Sciatic nerve (tissue), 2 donors: Measurements from ENCODE around the gene WNT8B. TPM values are rescaled to one million over a fixed set of nuclear protein-coding genes. Genes with fewer than 3 reads are reported as not detected.

Experiments
- ATAC-seq: fragments of 200-7000 bp; cut with Tn5 transposase; one replicate; pipeline ENCODE4 v1.9.1; 2020; ENCODE audit warnings: mild to moderate bottlenecking, moderate library complexity
- DNase-seq: peaks from one replicate; pipeline ENCODE4 v3.0.0-alpha.2; 2020; ENCODE audit warnings: low spot score
- intact Hi-C: fragments of 100-400 bp; cut with DNase I; formaldehyde crosslinking; loops from one replicate; pipeline ENCODE4 v1.14.2; 2022
- total RNA-seq: library from RNA; stranded (reverse); fragmentation: NEBNext Ultra II Directional; extraction: Animal tissue kit (Norgen Biotek cat#: 25700); gene quantifications from one replicate; pipeline ENCODE4 v1.2.1, GENCODE V29; 2021
- donor health status: DM: no; HTN: no; CAD: no.
- donor health status: DM: no; HTN: no; CAD: no.

Gene WNT8B
- total RNA-seq, 1 donor from 2014 or later: not detected

DNA sequence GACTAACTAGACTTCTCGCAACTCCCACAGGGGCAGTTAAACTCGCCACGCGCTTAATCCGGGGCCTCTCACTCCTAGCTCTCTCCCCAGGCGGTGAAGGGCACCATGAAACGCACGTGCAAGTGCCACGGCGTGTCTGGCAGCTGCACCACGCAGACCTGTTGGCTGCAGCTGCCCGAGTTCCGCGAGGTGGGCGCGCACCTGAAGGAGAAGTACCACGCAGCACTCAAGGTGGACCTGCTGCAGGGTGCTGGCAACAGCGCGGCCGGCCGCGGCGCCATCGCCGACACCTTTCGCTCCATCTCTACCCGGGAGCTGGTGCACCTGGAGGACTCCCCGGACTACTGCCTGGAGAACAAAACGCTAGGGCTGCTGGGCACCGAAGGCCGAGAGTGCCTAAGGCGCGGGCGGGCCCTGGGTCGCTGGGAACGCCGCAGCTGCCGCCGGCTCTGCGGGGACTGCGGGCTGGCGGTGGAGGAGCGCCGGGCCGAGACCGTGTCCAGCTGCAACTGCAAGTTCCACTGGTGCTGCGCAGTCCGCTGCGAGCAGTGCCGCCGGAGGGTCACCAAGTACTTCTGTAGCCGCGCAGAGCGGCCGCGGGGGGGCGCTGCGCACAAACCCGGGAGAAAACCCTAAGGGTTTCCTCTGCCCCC lies 19.5 kb downstream of the WNT8B start:
- DNase-seq: peak; percentile 73
- intact Hi-C loops: no loop called here
- peak; percentile 71 for ATAC-seq

DNA sequence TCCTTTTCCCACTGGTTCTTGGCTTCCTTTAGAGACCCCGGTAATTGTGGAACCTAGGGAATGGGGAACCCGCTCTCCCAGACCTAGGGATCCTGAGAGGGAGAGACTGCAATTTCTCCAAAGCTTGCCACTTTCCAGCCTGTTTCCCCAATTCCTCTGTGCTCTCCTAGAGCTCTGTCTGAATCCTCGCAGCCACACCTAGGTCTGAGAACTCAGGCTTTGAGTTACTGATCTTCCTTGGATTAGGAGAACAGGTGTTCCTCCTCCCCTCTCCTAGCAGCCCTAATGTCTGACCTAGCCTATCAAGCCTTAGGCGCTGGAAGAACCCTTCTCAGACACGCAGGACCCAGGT lies 20.0 kb downstream of the WNT8B start:
- no peak for ATAC-seq
- intact Hi-C loops: no loop called here
- no peak for DNase-seq

DNA sequence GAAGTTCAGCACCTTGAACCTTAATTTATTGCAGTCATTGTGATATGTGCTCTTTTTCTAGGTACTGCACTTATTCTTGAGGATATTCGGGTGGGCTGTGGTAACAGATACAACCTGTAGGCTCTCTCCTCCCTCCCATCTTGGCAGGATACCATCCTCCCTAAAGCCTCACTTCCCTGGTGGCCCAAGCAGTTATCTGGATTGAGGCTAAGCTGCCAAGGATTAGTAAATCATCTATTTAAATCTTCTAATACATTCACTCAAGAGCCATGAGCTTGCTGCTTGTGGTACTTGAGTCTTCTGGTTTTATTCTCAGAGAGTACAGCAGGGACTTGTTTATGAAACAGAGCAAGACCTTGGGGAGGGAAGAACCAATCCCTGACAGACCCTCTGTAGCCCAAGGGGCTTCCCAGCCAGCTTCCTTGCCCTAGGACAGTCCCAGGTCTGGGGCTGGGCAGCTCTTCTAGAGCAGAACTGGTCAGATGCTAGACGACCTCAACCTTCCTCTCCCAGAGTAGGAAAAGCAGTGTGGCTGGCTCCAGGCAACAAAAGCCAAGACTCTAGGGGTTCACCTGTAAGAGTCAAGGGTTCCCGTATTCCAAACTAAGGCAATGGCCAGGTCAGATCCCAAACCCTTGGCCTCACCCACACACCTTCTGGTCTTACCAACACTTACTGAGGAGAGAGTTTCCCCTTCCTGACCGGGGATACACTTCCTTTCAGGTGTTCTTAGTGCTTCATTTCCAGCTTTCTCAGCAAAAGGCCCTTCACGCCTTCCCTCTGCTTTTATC lies 21.3 kb downstream of the WNT8B start:
- DNase-seq: no peak
- intact Hi-C loops: no loop called here
- ATAC-seq: no peak

DNA sequence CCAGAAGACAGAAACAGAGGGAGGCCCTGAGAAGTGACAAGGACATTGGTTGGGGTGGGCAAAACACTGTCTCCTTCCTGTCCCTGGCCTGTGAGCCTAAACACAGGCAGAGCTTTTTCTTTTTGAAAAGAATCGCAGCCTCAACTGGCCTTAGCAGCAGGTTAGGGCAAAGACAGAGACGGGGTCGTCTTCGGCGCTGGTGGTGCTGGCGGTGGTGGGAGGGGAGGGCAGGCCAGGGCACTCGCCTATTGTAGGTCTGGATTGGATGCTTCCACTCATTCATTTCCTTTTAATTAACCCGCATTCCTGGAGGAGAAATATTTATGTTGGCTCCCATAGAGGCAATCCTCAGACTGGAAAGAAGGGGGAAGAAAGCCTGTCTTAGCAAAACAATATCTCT lies 22.6 kb downstream of the WNT8B start:
- intact Hi-C loops: no loop called here
- DNase-seq: no peak

DNA sequence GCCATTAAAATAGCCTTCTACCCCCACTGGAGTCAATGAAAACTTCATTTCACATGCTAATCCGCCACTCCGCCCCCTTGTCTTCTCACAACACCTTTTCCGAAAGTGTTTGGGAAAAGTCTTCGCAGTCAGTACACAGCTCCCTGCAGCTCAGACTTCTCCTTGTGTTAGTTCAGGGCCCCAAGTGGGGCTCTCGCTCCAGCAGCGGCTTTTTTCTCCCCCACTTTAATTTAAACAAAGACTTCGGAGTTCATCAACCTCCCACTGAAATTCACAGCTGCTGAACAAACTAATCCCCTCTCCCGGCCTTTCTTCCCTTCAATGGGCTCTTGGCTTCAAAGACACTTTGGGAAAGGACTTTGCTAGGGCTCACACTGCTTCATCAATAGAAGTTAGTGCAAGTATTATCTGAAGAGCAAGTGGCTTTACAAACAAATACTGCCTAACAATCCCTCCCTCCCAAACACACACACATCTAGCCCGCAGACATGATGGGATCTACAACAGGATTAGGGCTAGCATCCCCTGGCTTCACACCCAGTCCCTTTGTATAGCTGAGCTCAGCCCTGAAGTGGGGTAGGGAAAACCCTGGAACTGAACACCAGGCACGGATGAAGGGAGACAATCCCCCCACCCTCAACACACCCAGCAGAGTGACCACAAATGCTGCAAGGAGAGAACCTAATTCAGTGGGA lies 23.1 kb downstream of the WNT8B start:
- intact Hi-C loops: no loop called here
- ATAC-seq: no peak
- no peak for DNase-seq

More for the DNA sequence above, 22.6 kb downstream of the WNT8B start:
- ATAC-seq: no peak

DNA sequence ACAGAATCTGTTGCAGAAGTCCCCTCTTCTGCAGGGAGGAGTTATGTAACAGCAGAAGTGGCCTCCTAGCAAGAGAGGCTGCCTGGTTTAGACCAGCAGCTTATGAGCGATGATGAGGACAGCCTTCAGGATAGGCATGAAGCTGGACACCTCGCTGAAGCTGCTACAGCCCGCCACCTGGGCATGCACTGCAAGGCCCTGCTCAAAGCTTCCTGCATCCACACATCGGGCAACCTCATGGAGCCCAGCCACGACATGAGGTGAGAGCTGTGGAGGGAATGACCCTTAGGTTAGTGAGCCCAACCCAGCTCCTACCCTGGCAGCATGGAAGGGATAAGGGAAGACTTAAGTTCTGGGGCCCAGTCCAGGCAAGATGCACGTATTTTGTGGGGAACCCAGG lies 24.7 kb downstream of the WNT8B start:
- no peak for DNase-seq
- intact Hi-C loops: no loop called here
- no peak for ATAC-seq

DNA sequence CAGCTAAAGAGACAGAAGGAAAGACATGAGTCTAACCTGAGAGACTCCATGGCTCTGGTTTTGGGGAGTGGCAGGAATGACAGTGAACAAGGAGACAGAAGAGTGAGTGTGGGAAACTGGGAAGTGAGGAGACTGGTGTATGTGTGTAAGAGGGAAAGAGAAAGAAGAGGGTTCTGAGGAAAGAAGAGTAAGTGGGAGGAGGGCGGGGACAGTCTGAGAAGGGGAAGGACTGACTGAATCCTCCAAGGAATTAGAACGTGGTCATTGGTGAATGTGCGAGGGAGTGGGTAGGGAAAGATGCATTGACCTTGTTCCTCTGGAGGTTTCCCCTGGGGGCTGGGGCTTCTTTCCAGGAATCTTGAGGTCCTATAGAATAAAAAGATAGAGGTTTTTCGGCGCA lies 26.6 kb downstream of the WNT8B start:
- intact Hi-C loops: no loop called here
- DNase-seq (no peak), ATAC-seq (no peak)

DNA sequence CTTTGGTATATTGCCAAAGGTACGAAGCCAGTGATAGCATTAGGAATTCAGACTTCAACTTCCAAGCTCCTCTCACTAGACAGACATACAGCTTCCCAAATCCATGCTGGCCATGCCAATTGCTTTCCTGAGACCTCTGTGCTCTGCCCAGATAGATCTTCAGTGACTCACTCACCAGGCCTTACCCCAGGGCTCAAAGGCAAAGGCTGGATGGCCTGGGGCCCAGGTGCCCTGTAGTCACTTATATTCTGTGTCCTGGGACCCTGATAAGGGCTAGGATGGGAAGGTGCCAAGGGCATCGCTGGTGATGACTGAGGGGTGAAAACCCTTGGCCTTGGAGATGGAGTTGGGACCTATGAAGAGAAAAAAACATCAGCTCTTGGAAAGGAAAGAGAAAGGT lies 27.7 kb downstream of the WNT8B start:
- DNase-seq (no peak), ATAC-seq (no peak)
- intact Hi-C loops: no loop called here

DNA sequence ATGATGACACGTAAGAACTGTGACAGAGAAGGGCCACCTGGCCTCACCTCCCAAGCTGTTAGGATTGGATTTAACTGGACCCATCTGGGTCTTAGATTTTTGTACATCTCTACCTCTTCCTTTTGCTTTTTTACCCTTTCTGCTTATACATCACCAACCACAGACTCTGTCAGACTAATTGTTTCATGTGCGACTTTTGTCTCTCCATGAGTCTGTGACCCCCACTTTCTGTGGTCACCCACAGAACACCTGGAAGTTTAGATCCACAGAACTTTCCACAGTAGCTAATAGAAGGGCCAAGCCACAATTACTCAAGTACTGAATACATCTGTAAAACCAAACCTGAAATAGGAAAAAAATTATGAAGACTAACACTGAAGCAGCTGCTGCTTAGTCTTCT lies 33.8 kb downstream of the WNT8B start:
- ATAC-seq (no peak), DNase-seq (no peak)
- intact Hi-C loops: no loop called here

DNA sequence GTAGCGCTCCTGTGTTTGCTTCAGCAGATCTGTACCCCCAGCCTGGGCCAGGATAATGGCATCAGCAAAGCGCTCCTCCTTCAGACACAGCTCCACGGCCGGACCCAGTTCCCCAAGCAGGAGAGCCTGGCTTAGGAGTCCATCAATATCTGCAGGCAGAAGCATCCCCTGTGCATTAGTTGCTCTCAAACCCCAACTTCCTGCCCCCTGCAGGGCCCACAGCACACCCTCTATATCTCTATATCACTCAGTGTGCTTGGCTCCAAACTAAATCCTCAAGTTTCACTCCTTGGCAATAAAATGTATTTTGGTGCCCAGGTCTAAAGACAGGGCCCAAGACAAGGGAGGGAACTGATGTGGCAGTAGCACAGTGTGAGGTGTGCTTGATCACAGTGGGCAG lies 35.2 kb downstream of the WNT8B start:
- DNase-seq: no peak

DNA sequence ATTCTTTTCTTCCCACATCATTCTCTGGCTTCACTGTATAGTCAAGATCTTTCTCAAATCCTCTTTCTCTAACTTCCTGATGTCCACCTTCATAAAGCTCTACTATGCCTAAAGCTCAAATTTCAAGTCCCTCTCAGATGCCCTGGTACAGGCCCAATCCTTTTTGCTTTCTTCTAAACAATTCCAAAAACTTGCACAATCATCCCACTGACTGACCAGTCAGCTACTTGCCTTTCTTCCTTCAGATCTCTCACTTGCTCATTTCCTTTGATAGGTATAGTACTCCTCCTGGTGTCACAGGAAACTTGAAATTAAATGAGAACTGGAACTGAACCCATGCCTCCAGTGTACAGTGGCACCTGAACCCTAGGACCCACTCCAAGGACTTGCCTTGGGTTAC lies 38.6 kb downstream of the WNT8B start:
- ATAC-seq (no peak), DNase-seq (no peak)
- intact Hi-C loops: no loop called here

More for the DNA sequence above, 35.2 kb downstream of the WNT8B start:
- no peak for ATAC-seq
- intact Hi-C loops: no loop called here

DNA sequence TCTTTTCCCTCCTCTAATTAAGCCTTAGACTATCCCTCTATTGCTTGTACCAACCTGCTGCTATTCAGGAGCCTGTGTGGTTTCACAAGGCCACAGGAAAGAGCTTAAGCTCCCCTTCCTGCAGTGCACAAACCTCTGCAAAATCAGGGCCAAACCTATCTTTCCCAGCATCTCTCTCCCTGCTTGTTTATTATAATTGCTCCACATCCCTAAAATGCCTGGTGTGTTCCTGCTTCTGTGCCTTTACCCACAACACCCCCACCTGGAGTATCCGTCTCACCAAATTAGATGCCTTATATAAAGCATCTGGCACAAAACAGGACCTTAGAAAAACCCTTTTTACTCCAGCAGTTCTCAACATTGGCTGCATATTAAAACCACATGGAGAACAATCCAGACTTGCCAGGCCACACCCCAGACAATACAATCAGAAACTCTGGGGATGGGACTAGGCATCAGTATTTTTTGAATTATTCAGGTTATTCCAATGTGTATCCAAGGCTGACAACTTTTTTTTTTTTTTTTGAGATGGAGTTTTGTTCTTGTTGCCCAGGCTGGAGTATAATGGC lies 40.2 kb downstream of the WNT8B start:
- intact Hi-C loops: no loop called here
- DNase-seq: no peak
- ATAC-seq: no peak

DNA sequence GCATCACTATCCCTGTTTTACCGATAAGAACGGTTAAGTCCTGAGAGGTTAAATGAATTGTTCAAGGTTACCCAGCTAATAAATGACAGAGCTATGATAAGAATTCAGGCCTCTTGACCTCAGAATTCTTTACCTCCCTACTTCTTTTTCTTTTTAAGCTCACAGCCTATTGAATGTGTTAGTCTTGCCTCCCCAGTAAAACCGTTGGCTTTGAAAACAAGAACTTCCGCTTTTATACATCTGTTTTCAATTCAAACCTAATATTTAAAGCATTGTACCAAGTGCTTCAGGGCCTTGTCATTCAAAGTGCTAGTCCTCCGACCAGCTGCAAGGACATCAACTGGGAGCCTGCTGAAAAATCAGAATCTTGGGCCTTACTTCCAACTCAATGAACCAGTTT lies 41.3 kb downstream of the WNT8B start:
- intact Hi-C loops: no loop called here
- DNase-seq (no peak), ATAC-seq (no peak)

DNA sequence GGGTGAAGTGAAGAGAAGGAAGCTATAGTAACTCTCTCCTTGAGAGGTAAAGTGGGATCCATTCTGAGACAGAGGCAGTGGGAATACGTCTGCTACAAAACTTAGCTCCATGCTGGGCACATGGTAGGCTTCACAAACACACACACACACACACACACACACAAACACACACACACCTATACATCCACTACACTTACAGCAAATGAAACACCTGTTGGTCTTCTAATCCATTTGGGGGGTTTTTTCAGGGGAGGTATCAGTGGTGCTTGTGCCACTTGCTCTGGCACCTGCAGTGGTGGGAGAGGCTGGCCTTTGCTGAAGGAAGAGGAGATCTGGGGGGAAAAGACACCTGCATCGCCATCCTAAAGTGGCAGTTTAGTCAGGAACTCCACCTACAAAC lies 42.4 kb downstream of the WNT8B start:
- intact Hi-C loops: no loop called here
- no peak for ATAC-seq
- no peak for DNase-seq

DNA sequence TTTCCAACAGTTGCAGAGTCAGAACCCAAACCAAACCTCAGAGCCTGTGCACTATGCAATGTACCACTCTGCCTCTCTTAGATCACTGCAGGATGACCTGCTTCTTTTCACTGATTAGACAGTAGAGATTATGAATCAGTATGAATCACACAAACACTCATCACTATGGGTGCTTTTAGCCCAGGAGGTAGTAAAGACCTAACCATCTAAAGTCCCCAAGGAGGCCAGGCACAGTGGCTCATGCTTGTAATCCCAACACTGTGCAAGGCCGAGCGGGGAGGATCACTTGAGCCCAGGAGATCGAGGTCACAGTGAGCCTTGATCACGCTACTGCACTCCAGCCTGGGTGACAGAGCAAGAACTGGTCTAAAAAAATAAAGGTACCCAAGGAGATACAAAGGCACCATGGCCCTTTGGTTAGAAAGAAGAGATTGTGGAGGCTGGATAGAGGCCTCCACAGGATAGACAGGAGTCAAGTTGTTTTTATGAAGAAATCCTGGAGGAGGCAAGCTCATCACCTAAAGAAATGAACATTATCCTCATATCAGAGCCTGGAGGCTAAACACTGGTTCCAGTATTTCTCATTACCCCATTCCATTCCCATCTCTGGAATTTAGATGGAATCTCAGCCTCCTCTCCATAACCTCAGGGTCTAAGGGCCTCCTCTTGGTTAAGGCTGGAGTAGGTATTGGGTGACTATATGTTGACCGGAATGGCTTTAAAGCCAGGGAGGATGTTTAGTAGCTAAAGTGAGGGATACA lies 44.0 kb downstream of the WNT8B start:
- ATAC-seq: no peak

DNA sequence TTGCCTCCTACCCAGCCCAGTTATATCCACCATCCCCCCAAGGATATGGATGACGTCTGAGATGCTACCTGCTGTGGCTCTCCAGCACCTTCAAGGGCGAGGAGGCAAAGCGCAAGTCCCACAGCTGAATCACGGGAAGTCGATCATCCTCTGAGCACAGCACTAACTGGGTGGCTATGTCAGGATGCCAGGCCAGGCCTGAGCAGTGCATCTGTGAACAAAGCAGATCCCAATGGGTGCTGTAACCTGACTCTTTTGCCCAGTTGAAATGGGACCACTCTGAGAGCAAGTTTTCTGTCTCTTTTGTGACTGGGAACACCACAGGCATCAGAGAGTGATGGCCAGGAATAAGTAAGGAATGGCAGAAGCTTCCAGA lies 44.5 kb downstream of the WNT8B start:
- no peak for DNase-seq
- intact Hi-C loops: no loop called here
- no peak for ATAC-seq

More for the DNA sequence above, 44.0 kb downstream of the WNT8B start:
- intact Hi-C loops: no loop called here
- DNase-seq: no peak

DNA sequence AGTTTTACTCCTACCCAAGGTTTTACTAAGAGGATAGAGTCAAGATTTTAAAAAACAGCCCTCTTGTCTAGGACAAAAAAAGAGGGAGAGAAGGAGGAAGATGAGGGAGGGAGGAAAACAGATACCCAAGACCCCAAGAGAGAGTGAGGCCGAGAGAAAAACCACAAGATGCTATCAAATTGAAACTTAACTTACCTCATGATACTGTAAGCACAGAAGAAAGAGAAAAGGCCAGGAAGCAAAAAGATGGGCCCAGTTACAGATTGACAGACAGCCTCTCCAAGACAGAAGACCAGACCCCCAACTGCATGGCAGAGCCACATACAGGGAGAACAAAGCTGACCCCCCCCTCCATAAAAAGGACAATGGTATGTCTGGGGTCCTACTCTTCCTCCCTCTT lies 45.5 kb downstream of the WNT8B start:
- no peak for ATAC-seq
- DNase-seq: no peak
- intact Hi-C loops: no loop called here

DNA sequence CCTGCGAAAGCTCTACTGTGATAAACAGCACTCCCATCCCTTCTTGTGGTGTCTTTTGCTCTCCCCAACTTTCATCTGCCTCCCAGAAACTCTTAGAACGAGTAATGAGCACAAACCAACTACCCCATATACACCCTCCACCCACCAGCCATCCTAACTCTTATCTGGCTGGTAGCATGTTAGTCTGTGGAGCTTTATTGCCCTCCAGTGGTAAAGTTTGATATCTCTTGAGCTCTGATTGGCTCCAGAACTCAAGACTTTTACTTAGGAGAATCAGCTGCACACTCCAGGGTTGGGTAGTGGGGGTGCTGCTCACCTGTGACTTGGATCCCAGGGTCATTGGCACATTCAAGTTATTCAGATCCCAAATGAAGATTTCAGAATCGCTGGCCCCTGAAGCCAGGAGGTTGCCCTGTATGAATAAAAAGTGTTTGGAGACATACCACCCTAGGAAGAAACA lies 45.9 kb downstream of the WNT8B start:
- no peak for ATAC-seq
- intact Hi-C loops: no loop called here

DNA sequence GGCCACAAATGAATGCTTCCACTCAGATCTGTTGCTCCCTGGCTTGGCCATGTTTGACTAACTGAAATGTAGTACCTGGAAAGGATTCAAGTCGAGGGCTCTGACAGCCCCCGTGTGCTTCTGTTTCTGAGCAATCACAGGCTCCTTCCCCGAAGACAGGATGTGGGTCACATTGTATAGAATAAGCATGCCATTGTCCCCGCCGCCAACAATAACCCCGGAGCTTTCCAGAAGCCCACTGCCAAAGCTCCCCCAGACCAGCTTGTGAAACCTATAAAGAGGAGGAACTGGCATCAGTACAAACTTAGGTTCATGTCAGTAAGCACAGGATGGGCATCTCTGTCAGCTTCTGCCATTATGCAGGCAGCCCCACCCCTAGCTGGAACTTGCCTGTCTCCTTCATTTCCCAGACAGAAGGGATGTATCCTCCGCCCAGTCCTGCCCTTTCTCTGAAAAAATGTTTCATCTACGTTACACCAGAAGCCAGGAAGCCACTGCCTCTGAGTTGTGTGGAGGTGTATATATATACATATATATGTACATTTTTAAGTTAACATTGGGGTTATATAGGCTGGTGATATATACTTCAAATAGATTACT lies 46.5 kb downstream of the WNT8B start:
- no peak for ATAC-seq
- DNase-seq: no peak
- intact Hi-C loops: no loop called here

More for the DNA sequence above, 45.9 kb downstream of the WNT8B start:
- no peak for DNase-seq
